LoVo (cell line): Measurements from ENCODE around the gene NUP160.
A peak's percentile ranks its signal among the peaks of the same experiment; 100 is the strongest.
"Not testable (repeated sequence)": the region's sequence is repeated elsewhere in the genome, so short reads cannot be mapped to it uniquely, and the experiment has no call there.

Experiments
- DNase-seq: peaks from one replicate; pipeline ENCODE4 v3.0.0-alpha.2; 2016; ENCODE audit warnings: low spot score

Gene NUP160

GRCh38 chr11:47788181-47788580, 60.0 kb downstream of the NUP160 start:
- no peak for DNase-seq

GRCh38 chr11:47786373-47786772, 61.8 kb downstream of the NUP160 start:
- no peak for DNase-seq

- DNase-seq, result peak; percentile 46
These were observed 63.3 kb downstream of the NUP160 start for GRCh38 chr11:47784785-47785381.

GRCh38 chr11:47783087-47783610, 65.0 kb downstream of the NUP160 start:
- no peak for DNase-seq

GRCh38 chr11:47778878-47779483, 69.2 kb downstream of the NUP160 start:
- no peak for DNase-seq

- DNase-seq, result no peak
These were observed 72.8 kb downstream of the NUP160 start for GRCh38 chr11:47775240-47775869.

- DNase-seq, result no peak
These were observed 74.3 kb downstream of the NUP160 start for GRCh38 chr11:47773882-47774281.

GRCh38 chr11:47769556-47769955, 78.6 kb downstream of the NUP160 start:
- not testable (repeated sequence) for DNase-seq

GRCh38 chr11:47768101-47768612, 80.0 kb downstream of the NUP160 start:
- peak; percentile 84 for DNase-seq

GRCh38 chr11:47766509-47767227, 81.5 kb downstream of the NUP160 start:
- peak; percentile 30 for DNase-seq

GRCh38 chr11:47765086-47765485, 83.1 kb downstream of the NUP160 start:
- no peak for DNase-seq

GRCh38 chr11:47759291-47759690, 88.9 kb downstream of the NUP160 start:
- not testable (repeated sequence) for DNase-seq

- no peak for DNase-seq
These were observed 91.9 kb downstream of the NUP160 start for GRCh38 chr11:47756208-47756607.

GRCh38 chr11:47750725-47751124, 97.4 kb downstream of the NUP160 start:
- DNase-seq, result no peak

- not testable (repeated sequence) for DNase-seq
These were observed 105.7 kb downstream of the NUP160 start for GRCh38 chr11:47742494-47742893.

GRCh38 chr11:47737817-47738216, 110.3 kb downstream of the NUP160 start:
- not testable (repeated sequence) for DNase-seq

GRCh38 chr11:47732271-47732670, 115.9 kb downstream of the NUP160 start:
- DNase-seq, result no peak

- DNase-seq, result no peak
These were observed 116.7 kb downstream of the NUP160 start for GRCh38 chr11:47731475-47731874.
